GM18873 (cell line): Measurements from ENCODE around the gene SAMD4A.

Experiments used
- ATAC-seq: cut with Tn5 transposase; IDR thresholded peaks from one replicate; pipeline ENCODE4 v1.9.1; 2021; ENCODE audit warnings: mild to moderate bottlenecking, moderate library complexity, moderate number of reproducible peaks; ENCODE audit not compliant: unreplicated experiment, low FRiP score

SAMD4A gene

DNA sequence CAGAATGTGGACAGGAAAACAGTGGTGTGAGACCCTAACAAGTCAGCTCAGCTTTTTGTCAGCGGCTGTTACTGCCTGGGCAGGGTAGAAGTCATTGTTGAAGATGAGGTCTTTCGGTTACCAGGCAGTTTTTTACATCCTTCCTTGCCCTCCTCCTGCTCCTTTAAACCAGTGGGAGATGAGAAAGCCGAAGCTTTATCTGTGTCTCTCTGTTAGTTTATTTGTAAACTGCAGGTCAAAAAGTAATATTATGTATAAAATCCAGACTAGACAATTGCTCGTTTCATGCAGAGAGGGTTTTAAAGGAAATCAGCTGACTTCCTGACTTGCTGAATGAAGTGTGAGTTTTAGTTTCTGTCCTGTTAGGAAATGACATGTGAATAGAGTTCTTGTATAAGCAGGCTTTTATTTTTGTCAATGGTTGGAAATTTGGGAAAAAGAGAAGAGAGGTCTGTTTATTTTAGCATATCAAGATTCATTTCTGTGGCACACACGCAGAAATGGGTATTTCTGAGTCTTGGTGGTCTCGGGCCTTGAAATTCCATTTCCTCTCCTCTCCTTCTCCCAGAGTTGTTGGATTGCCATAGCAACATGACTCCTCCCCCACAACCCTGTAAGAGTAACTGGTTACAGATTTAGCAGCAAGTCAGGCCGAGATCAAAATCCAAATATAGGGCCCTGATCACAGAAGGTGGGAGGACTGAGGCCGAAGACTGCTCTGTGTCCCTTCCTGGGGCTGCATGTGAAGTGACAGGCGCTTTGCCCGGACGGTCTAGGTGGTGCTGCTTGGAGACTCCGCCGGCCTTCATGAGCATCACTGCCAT is 60.8 kb downstream of the SAMD4A start:
- ATAC-seq, result peak; percentile 64

- ATAC-seq, result no peak
Observed at GRCh38 chr14:54629183-54629582, 62.3 kb downstream of the SAMD4A start.

- ATAC-seq, result no peak
Observed at GRCh38 chr14:54629635-54630360, 62.9 kb downstream of the SAMD4A start.

- no peak for ATAC-seq
Observed at GRCh38 chr14:54631016-54631415, 64.1 kb downstream of the SAMD4A start.

DNA sequence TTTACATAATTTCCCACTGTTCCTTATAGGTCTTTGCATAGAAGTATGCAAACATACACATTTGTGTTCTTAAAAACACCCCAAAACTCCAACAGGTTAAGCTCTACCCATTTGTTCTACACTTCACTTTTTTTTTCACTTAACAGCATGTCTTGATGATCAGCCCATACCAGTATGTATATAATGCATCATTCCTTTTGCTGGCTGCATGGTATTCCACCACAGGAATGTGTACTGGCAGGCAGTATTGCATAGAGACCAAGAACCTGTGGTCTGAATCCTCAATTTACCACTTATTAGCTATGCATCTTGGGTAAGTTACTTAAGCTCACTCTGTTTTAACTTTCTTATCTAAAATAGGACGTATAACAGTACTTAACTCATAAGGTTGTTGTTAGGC is 65.5 kb downstream of the SAMD4A start:
- ATAC-seq, result no peak

DNA sequence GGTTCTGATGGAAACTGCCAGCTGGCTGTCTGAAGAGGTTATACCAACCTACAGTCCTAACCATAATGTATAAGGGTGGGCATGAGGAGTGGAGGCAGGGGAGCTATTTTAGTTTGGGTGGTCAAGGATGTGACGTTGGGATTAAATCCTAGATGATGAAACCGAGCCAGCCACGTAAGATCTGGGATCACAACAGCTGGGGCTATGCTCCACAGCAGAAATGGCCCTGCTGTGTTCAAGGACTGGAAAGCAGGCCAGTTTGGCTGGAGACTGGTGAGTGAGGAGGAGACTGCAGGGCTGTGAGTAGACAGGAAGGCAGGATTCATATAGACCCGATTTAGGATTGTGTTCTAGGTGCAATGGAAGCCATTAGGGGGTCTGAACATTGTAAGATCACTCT is 66.1 kb downstream of the SAMD4A start:
- no peak for ATAC-seq

DNA sequence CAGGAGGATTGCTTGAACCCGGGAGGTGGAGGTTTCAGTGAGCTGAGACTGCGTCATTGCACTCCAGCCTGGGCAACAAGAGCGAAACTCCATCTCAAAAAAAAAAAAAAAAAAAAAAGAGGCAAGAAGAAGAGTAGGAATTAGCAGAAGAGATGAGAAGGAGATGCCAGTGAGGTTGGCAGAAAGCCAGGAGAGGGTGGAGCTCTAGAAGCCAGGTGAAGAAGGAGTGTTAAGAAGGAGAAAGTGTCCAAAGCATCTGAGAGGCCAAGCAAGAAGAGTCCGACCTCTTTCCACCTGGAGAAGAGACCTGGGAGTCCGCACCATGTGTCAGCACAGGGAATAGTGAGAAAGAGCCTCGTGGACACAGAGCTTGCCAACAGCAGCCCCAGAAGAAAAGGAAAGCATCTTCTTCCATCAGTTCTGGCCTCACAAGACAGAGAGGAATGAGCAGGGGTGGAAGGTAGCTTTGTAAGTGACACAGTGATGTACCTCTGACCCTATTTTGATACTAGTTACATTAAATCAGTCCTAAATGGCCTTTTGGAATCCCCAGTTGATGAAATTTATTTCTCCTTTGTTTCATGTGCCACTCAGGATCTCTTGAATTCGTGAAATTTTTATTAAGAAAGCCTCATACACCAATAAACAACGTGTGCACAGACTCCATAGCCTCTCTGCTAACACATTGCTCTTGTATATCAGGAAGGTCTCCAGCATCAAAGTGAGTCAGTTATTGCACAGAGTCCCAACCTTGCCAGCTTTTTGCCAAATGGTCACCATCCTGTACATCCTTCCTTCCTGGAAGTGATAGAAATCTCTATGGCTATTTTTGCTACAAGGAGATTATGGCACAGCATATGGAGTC is 70.6 kb downstream of the SAMD4A start:
- ATAC-seq, result no peak

DNA sequence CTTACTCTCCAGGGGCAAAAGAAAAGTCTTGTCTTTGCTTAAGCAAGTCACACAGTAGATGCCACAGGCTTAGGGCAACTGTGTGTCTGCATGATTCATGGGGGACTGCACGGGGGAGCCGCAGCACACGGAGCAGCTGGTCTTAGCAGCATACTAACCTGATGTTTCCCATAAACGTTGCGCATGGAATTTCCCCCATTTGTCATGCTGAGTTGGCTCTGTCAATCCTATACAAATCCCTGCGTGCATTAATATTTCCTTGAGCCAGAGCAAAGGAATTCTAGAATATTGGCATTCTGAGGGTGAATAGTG is 71.2 kb downstream of the SAMD4A start:
- no peak for ATAC-seq

GRCh38 chr14:54639611-54640010 is 72.7 kb downstream of the SAMD4A start:
- no peak for ATAC-seq

- ATAC-seq, result no peak
Observed at GRCh38 chr14:54640506-54640905, 73.6 kb downstream of the SAMD4A start.

DNA sequence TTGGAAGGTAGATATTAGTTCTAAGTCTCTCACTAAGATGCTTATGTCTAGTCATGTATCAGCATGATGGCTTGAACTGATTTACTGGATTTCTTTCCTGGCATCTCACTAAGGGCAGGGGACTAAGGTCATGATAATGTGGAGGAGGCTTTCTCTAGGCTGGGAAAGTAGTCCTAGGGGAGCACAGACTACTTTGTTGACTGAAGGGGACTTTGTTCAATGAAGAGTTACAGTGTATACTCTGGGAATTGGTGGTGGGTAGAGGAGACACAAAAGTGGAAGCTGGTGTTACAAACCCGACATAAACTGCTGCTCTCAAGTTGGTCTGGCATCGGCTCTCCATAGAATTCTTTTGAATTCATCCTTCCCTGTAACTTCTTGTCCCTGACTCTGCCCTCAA is 75.2 kb downstream of the SAMD4A start:
- no peak for ATAC-seq

DNA sequence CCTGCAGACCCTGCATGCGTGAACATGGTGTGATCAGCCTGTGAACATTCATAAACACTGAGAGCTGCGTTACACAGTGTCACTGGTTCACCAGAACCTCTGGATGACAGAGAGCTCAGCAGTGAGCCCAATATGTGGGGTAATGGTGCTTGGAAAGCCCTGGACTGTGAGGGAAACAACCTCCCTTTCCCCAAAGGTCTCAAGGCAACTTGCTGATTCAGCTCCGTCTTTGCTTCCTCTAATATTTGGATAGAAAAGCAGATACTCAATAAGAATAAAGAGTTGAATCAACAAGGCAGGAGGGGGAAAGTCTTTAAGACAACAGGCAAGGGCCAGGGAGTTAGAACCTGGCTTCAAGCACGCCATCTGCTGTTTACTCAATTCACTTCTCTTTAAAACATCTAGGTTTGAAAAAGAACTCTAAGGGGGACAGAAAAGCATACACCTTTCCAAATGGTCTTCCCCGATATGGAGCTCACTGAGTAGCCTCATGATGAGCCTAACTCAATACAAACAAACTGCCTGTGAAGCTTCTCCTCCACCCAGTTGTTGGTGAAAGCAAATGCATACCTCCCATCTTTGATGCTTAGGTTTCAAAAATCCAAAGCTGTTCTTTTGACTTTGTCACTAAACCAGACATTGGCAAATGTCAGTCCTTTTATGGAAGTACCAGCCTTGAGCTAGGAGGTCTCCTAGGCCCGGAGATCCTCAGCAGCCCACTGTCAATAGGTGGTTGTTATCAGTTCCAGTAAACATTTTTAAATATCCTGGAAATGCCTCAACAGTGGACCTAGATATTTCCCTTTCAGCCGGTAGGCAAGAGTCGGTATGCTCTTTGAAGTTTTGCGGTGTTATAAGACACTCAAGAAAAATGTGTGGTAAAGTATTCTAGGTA is 76.1 kb downstream of the SAMD4A start:
- no peak for ATAC-seq

GRCh38 chr14:54643696-54644176 is 76.8 kb downstream of the SAMD4A start:
- ATAC-seq, result no peak

DNA sequence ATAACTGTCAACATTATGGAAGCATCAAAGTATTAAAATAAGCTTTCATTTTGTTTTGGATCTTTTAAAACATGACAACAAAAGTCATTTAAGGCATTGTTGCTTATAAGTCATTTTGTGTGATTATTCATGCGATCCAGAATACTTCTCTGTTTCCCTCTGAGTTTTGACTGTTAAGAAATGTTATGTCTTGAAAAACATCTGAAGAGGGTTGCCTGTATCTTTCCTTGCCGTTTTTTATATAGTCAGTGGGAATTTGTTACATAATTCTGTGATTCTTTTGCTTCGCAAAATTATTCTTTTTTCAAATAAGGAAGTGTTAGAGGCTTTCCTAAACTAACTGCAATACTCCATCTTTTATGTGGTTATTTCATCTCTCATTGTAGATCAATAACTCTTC is 78.7 kb downstream of the SAMD4A start:
- ATAC-seq, result no peak

GRCh38 chr14:54646626-54647025 is 79.7 kb downstream of the SAMD4A start:
- ATAC-seq, result no peak

GRCh38 chr14:54647378-54647777 is 80.5 kb downstream of the SAMD4A start:
- no peak for ATAC-seq

DNA sequence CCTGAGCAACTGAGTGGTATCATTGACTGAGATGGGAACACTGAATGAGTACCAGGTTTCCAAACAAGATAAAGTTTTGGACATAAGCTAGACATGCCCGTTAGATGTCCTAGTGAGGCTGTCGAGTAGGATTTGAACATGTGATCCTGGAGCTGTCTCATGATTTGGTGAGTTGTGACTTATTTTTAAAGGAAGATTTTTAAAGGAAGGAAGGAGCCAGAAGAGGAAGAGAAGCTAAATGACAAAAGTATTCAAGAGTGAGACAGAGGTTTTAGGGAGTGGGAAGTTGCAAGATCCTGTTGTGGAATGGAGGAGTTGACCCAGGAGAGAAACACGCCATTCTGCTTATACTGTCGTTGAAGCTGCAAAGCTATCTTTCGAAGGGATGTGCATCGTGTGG is 82.1 kb downstream of the SAMD4A start:
- no peak for ATAC-seq

- no peak for ATAC-seq
Observed at GRCh38 chr14:54650331-54650958, 83.5 kb downstream of the SAMD4A start.

- no peak for ATAC-seq
Observed at GRCh38 chr14:54650959-54651351, 84.0 kb downstream of the SAMD4A start.

DNA sequence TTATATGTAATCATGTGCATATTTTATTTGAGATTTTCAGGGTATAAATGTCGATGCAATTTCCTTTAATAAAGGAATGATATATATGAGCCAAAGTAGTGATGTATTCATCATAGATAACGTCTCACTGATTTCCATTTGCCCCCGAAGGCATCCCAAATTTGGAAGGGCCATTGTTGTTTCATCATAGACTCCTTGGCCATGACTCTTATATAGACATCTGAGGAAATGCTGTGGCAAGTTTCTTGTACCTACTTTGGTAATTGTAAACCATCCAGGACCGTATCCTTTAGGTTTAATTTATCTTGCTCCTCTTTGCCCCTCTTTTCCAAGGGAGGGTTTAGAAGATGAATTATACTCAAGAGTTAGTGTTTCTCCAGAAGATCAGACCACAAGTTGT is 84.7 kb downstream of the SAMD4A start:
- ATAC-seq, result no peak
